Kidney tubule cell (primary cell): ENCODE results near the gene VAC14.
"Not testable (repeated sequence)": the region's sequence is repeated elsewhere in the genome, so short reads cannot be mapped to it uniquely, and the experiment has no call there.

Experiments used
- DNase-seq: peaks from one replicate; pipeline ENCODE4 v3.0.0-alpha.2; 2018; ENCODE audit warnings: low spot score

The VAC14 gene

GRCh38 chr16:70680495-70681381, 120.2 kb downstream of the VAC14 start:
- DNase-seq: no peak

DNA sequence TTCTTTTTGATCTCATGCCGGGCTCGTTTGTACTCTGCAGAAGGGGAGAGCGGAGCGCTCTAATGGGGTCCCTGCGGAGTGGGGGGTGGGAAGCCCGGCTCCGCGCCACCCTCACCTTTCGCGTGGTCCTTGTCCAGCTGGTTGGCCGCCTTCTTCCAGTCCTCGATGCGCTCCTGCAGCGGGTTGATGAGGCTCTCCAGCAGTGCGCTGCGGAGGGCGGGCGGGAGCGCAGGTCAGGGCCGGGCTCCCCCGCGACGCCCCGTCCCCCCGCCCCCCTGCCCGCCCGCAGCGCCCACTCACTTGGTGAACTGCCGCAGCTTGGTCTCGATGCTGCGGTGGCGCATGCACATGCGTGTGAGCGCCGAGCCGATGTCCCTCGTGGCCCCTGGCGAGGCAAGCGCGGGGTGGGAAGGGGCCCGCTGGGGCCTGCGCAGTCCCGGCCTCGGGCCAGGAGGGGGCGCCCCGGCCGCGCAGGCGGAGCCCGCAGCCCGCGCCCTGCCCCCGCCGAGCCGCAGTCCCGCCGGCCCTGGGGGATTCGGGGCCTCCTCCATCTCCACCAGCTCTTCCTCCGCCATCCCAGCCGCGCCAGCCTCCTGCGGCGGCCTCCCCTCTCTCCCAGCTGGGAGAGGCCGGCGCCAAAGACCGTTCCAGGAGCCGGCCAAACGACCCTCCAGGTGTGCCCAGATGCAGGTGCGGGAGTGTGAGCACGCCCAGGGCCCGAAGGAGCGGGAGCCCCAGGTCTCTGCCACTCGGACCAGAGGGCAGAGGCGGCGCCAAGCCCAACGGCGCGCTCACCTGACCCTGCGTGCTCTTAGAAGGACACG, 121.1 kb downstream of the VAC14 start:
- no peak for DNase-seq

DNA sequence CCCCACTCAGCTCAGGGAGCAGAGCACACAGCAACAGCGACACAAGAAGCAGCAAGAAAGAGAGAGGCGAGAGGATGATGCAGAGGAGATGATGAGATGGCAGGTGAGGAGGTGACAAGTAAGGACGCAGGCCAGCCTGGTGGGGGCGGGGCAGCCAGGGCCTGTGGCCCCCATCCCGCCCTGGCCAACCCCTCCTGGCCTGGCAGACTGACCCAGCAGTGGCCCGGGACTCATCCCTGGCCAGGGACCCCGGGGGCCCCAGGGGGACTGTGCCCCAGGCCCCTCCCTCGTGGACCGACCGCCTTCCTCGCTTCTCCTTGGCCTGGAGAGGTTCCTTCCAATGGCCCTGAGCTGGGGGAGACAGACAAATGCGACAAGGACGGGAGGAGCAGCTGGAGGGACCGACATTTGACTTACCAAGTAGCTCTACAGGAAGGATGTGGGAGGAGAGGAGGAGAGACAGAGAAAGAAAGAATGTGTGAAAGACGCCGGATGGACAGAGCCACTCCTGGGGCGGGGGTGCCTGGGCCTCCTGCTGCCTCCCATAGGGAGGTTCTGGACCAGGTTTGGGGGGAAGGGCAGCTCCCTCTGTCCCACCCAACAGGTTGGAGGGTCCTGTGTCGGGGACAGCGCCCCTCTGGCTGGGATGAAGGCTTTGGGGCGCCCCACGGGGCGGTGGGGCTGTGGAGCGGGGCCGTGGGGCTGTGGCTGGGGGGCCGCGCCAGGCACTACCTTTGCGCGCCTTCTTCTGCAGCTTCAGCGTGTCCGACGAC, 121.9 kb downstream of the VAC14 start:
- no peak for DNase-seq

DNA sequence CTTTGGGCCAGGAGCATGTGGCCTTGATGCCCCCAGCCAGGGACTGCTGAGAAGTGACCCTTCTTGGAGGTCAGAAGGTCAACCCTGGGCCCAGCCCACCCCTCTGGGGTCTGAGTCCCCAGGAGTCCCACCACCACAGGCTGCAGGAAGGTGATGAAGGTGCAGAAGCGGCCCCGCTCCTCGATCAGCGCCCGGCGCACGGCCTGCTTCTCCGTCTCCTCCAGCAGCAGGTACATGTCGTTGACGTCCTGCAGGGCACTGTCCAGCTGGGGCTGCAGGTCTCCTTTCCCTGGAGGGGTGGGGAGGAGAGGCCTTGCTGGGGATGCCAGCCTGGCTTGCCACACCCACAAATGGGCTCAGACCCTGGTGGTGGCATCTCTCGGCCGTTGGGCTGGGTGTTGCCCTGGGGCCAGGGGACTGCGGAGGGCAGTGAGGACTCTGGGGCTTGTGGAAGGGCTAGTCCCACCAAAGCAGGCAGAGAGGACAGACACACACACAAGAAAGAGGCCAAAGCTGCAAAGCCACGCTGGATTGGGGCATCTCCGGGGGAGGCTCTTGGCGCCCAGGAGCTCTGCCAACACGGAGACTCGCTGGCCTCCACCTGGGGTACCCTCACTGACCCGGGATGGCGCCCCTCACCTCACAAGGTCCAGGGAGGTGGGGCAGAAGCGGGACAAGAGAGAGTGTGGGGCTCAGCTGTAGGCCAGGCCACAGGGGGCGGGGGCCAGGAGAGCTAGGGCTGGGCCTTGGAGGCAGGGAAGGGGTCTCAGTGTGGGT, 122.6 kb downstream of the VAC14 start:
- no peak for DNase-seq

- no peak for DNase-seq
Observed at GRCh38 chr16:70677499-70678120, 123.3 kb downstream of the VAC14 start.

DNA sequence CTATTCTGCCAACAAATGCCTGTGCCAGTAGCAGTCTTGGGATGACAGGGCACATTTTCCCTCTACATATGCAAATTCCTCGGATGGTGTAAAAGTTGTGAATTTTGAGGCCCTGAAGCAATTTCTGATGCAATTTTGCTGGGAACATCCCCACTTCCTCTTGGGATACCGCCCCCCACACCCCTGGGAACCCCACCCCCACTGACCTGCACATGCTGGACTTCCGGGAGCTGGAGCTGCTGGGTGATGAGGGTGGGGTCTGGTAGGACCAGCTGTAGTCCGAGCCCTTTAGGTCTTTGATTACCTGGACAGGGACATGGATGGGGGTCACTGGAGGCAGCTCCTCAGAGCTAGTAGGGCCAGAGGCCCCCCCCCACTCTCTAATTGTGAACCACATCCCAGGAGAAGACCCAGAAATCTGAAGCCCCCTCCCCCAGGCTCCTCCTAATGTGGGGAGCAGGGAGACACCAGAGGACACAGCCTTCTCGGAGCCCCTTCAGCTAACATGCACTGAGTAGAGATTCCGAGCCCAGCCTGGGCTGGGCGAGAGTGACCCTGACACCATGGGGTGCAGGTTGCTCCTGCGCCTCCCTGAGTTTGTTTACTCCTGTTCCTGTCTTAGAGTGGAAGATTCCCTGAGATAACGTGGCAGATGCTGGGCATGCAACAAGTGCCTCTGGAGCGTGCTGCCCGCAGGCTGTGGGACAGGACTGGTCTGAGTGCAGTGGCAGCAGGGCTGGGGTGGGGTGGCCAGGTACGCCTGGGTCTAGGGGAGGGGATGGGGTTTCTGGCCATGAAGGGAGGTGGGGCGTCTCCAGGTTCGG, 124.1 kb downstream of the VAC14 start:
- no peak for DNase-seq

DNA sequence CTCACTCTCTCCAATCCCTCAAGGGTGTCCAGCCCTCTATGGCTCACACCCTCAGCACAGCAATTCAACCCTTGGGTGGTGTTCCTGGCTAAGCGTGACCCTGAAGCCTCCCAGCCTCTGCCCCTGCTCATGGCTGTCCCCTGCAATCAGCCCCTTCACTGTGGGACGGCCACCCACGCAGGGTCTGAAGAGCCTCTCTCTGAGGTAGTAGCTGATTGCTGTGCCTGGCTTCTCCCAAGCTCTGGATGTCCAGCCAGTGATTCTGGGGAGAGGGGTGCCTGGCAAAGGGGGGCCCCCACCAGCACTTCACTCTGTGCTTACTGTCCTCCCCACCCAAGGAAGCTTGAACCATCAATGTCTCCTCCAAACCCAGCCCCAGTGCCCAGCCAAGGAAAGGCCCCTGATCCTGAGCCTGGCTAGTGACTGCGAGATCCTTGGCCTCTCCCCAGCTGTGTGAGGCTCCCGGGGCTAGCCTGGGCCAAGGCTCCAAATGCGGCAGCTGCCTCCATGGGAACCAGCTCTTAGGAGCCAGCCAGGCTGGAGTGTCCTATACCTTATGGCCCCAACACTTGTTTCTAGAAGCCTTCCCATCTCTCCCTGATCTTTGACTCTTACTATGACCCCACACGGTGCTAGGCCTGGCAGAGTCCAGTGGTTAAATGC, 125.0 kb downstream of the VAC14 start:
- no peak for DNase-seq

DNA sequence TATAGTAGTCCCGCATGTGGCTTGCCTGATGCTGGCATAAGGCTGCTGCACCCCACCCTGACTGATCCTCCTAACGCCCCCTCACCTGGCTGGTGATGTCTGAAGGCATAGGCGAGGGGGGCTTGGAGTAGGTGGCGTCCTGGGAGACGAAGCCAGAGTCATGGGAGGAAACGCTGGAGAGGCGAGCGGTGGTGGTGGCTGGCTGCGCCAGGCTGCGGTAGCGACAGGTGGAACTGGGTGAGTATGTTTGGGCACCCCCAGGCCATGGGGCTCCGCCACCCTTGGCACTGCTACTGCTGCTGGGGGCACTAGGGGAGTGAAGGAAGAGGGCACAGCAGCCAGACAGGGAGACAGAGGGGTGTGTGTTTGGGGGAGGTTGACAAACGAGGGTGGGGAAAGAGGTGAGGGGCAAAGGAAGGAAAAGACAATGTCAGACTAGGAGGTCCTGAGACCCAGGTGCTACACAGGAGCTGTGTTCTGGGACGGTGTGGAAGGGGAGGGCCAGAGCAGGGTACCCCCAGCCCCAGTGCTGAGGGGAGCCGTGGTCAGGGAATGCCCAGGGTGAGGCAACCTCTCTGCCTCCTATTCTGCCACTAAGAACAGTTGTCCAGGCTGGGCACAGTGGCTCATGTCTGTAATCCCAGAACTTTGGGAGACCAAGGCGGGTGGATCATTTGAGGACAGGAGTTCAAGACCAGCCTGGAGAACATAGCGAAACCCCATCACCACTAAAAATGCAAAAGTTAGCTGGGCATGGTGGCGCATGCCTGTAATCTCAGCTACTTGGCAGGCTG, 126.5 kb downstream of the VAC14 start:
- DNase-seq: no peak

GRCh38 chr16:70670938-70671337, 130.0 kb downstream of the VAC14 start:
- not testable (repeated sequence) for DNase-seq

GRCh38 chr16:70670175-70670574, 130.8 kb downstream of the VAC14 start:
- DNase-seq: no peak

GRCh38 chr16:70665806-70666735, 134.9 kb downstream of the VAC14 start:
- DNase-seq: no peak

GRCh38 chr16:70665113-70665694, 135.8 kb downstream of the VAC14 start:
- no peak for DNase-seq

- DNase-seq: no peak
Observed at GRCh38 chr16:70664325-70665112, 136.4 kb downstream of the VAC14 start.

- no peak for DNase-seq
Observed at GRCh38 chr16:70663524-70664324, 137.2 kb downstream of the VAC14 start.

DNA sequence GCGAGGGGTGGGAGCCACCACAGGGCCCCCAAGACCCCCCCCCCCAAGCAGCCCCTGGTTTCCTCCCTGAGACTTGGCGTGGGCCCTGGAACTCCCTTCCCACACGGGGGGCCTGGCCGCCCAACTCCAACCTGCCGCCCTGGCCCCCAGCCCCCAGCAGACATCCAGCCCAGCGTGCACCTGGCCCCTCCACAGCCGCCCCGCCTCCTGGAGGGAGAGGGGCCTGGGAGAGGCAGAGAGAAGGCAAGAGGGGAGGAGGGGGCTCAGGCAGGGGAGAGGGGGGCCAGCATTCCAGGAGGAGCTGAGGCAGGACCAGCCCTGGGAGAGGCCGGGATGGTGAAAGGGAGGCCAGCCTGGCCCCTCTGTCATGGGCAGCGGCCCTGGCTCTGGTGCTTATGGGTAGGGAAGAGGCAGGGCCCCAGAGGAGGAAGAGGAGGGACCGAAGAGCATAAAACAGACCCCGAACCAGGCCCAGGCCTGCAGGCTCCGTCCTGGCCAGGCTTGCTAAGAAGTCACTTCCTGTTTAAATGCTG, 137.9 kb downstream of the VAC14 start:
- DNase-seq: no peak
